ENCODE results near the gene IL17RE.
"Not testable (repeated sequence)": the region's sequence is repeated elsewhere in the genome, so short reads cannot be mapped to it uniquely, and the experiment has no call there.

The IL17RE gene

GRCh38 chr3:9935966-9936510 lies 33.4 kb downstream of the IL17RE start:
- DNase-seq = no peak

- DNase-seq = no peak
Observed at GRCh38 chr3:9937486-9938238, 35.0 kb downstream of the IL17RE start.

GRCh38 chr3:9938966-9939365 lies 36.3 kb downstream of the IL17RE start:
- DNase-seq = no peak

GRCh38 chr3:9939906-9940305 lies 37.3 kb downstream of the IL17RE start:
- not testable (repeated sequence) for DNase-seq

GRCh38 chr3:9940746-9941145 lies 38.1 kb downstream of the IL17RE start:
- DNase-seq = no peak

- no peak for DNase-seq
Observed at GRCh38 chr3:9942164-9942563, 39.5 kb downstream of the IL17RE start.

- DNase-seq = no peak
Observed at GRCh38 chr3:9942934-9943690, 40.5 kb downstream of the IL17RE start.

- DNase-seq = no peak
Observed at GRCh38 chr3:9944271-9944670, 41.6 kb downstream of the IL17RE start.

- no peak for DNase-seq
Observed at GRCh38 chr3:9945358-9945757, 42.7 kb downstream of the IL17RE start.

GRCh38 chr3:9946112-9947024 lies 43.7 kb downstream of the IL17RE start:
- peak; percentile 35 for DNase-seq

- no peak for DNase-seq
Observed at GRCh38 chr3:9947025-9947995, 44.7 kb downstream of the IL17RE start.

GRCh38 chr3:9948586-9948985 lies 45.9 kb downstream of the IL17RE start:
- no peak for DNase-seq

- no peak for DNase-seq
Observed at GRCh38 chr3:9949115-9949514, 46.5 kb downstream of the IL17RE start.

GRCh38 chr3:9949626-9950025 lies 47.0 kb downstream of the IL17RE start:
- DNase-seq = no peak

GRCh38 chr3:9951126-9951525 lies 48.5 kb downstream of the IL17RE start:
- no peak for DNase-seq

GRCh38 chr3:9951598-9951961 lies 48.9 kb downstream of the IL17RE start:
- DNase-seq = no peak

- DNase-seq = no peak
Observed at GRCh38 chr3:9951962-9952805, 49.5 kb downstream of the IL17RE start, which contains the start of gene PRRT3. PRRT3 (minus strand) TSS chr3:9952408; CDS start chr3:9950115, 2,293 bp downstream.

- DNase-seq = peak; percentile 50
Observed at GRCh38 chr3:9955067-9955502, 52.4 kb downstream of the IL17RE start.

- no peak for DNase-seq
Observed at GRCh38 chr3:9955611-9956352, 53.1 kb downstream of the IL17RE start.

- DNase-seq = peak; percentile 4
Observed at GRCh38 chr3:9957214-9957613, 54.6 kb downstream of the IL17RE start.

Data from DMS 273 treated with DMSO at 0.1 percent for 48 hours (cell line).